GM12873 (cell line): ENCODE results near the gene QSOX1.

Experiments used
- CTCF ChIP-seq: IDR thresholded peaks from 2 replicates; pipeline ENCODE4 v1.5.1; 2012; ENCODE audit warnings: low read depth, mild to moderate bottlenecking, moderate library complexity, low read length, control low read depth; ENCODE audit not compliant: insufficient read depth; ENCODE audit errors: missing control alignments

QSOX1 gene

GRCh38 chr1:180238675-180239074, 84.0 kb downstream of the QSOX1 start:
- no peak for TF ChIP-seq CTCF

- TF ChIP-seq CTCF = no peak
Measured at GRCh38 chr1:180239145-180240096, 84.8 kb downstream of the QSOX1 start.

- TF ChIP-seq CTCF = no peak
Measured at GRCh38 chr1:180241716-180242544, 87.3 kb downstream of the QSOX1 start.

GRCh38 chr1:180243517-180244221, 89.0 kb downstream of the QSOX1 start:
- TF ChIP-seq CTCF = no peak

- TF ChIP-seq CTCF = no peak
Measured at GRCh38 chr1:180244840-180245239, 90.2 kb downstream of the QSOX1 start.

GRCh38 chr1:180246579-180246978, 91.9 kb downstream of the QSOX1 start:
- no peak for TF ChIP-seq CTCF
